Colon (tissue), 2 donors: ENCODE results near the gene CLOCK.

Experiments
- FAIRE-seq: peaks from 2 replicates; lab custom pipeline; 2012; peaks lifted over from hg19 to GRCh38; lab: Jason Lieb, UNC
- donor health status: control.
- donor health status: control.

The CLOCK gene

GRCh38 chr4:55539658-55540057 is 7.1 kb downstream of the CLOCK start:
- no peak for FAIRE-seq

GRCh38 chr4:55538531-55538930 is 8.2 kb downstream of the CLOCK start:
- no peak for FAIRE-seq

- FAIRE-seq: no peak
Measured at GRCh38 chr4:55534306-55534705, 12.4 kb downstream of the CLOCK start.

- FAIRE-seq: no peak
Measured at GRCh38 chr4:55530691-55531090, 16.0 kb downstream of the CLOCK start.

- no peak for FAIRE-seq
Measured at GRCh38 chr4:55530167-55530566, 16.5 kb downstream of the CLOCK start.

- no peak for FAIRE-seq
Measured at GRCh38 chr4:55528491-55528890, 18.2 kb downstream of the CLOCK start.

- peak; percentile 33 for FAIRE-seq
Measured at GRCh38 chr4:55524844-55525571, 21.7 kb downstream of the CLOCK start.

- no peak for FAIRE-seq
Measured at GRCh38 chr4:55518442-55518841, 28.3 kb downstream of the CLOCK start.

- FAIRE-seq: no peak
Measured at GRCh38 chr4:55517526-55518229, 29.0 kb downstream of the CLOCK start.

- no peak for FAIRE-seq
Measured at GRCh38 chr4:55512922-55513571, 33.7 kb downstream of the CLOCK start.

GRCh38 chr4:55512077-55512476 is 34.6 kb downstream of the CLOCK start:
- FAIRE-seq: no peak

- FAIRE-seq: no peak
Measured at GRCh38 chr4:55510685-55511084, 36.0 kb downstream of the CLOCK start.

GRCh38 chr4:55509266-55509665 is 37.4 kb downstream of the CLOCK start:
- FAIRE-seq: no peak

- FAIRE-seq: no peak
Measured at GRCh38 chr4:55507612-55508011, 39.1 kb downstream of the CLOCK start.

- FAIRE-seq: peak; percentile 10
Measured at GRCh38 chr4:55503169-55503568, 43.5 kb downstream of the CLOCK start.

GRCh38 chr4:55500072-55500471 is 46.6 kb downstream of the CLOCK start:
- FAIRE-seq: no peak

- FAIRE-seq: no peak
Measured at GRCh38 chr4:55499495-55499894, 47.2 kb downstream of the CLOCK start.

GRCh38 chr4:55498051-55498450 is 48.7 kb downstream of the CLOCK start:
- no peak for FAIRE-seq

- no peak for FAIRE-seq
Measured at GRCh38 chr4:55491486-55491885, 55.2 kb downstream of the CLOCK start.

GRCh38 chr4:55488716-55489115 is 58.0 kb downstream of the CLOCK start:
- no peak for FAIRE-seq

- no peak for FAIRE-seq
Measured at GRCh38 chr4:55485821-55486220, 60.9 kb downstream of the CLOCK start.

- FAIRE-seq: no peak
Measured at GRCh38 chr4:55483315-55483714, 63.4 kb downstream of the CLOCK start.
